ENCODE results near the gene NHLRC1.
"Not testable (repeated sequence)": the region's sequence is repeated elsewhere in the genome, so short reads cannot be mapped to it uniquely, and the experiment has no call there.

Gene NHLRC1

DNA sequence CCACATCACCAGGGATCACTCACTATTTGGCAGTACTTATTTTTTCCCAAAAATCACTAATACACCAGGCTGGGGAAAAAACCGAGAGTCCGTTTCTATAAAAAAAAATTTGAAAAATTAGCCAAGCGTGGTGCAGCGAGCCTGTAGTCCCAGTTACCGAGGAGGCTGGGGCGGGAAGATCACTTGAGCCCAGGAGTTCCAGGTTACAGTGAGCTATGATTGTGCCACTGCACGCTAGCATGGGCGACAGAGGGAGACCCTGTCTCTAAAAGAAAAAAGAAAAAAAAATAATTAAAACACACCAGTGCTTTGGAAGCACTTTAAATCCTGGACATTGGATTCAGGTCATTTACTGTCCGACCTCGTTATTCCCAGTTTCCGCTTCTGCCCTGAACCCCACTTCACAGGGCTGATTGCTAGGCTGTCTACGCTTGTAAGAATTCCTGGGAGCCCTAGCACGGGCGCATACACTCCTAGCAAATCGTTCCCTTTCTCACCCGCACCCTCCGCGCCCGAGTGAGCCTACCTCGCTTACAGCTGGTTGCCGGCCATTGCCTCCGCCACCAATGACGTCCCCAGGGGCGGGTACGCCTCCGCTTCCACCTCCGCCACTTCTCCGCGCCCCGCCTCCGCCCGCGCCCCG lies 32.2 kb upstream of the NHLRC1 start, which contains the start of gene TPMT:
TPMT (minus strand) TSS at position 571 of the 643 bp plus-strand sequence. CDS start 5,950 bp downstream, outside the sequence.
- Histone ChIP-seq H3K9ac (ENCODE audit: low read length in 2 of 2) (peak within 1 kb of the TSS; percentile 78 to 95), H3K27ac (ENCODE audit: low read length) (peak within 1 kb of the TSS; percentile 60), H3K4me1 (ENCODE audit: control insufficient read depth, insufficient read depth, low read length) (peaks cover 12% of the 10 kb centered on the region), H3K9me3 (ENCODE audit: control insufficient read depth in 2 of 2, low read length in 2 of 2) (no peaks in the 10 kb centered on the region), H3K4me3 (ENCODE audit: low read length in 2 of 2) (peak within 1 kb of the TSS; percentile 87 to 92), H3K36me3 (ENCODE audit: control insufficient read depth in 2 of 2, insufficient read depth in 2 of 2, low read length in 2 of 2) (peaks cover 0 to under 1% of the 10 kb centered on the region in 2 donors), H3K27me3 (ENCODE audit: control insufficient read depth in 1 of 2, insufficient read depth in 2 of 2, low read length in 2 of 2) (no peaks in the 10 kb centered on the region)

DNA sequence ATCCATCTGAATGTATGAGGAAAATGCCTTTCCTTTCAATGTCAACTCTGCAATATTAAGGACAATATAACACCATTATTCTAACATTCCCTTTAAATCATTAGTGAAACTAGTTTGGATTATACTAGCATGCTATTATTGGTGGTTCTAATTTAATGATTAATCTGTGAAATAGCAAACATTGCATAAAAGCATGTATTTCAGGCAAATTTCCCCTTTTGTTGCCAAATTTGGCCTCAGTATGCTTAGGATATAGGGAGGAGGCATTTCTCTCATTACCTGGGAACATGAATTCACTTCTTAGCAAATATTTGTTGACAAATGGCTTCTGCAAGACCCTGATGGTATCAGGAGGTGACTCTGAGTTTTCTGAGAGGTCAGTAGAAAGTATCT lies 30.8 kb upstream of the NHLRC1 start:
- Histone ChIP-seq H3K9me3 (ENCODE audit: control insufficient read depth in 2 of 2, low read length in 2 of 2) (no peaks in the 10 kb centered on the region), H3K36me3 (ENCODE audit: control insufficient read depth in 2 of 2, insufficient read depth in 2 of 2, low read length in 2 of 2) (peaks cover 0 to 3% of the 10 kb centered on the region in 2 donors), H3K9ac (ENCODE audit: low read length in 2 of 2) (no peak overlapping the region), H3K4me1 (ENCODE audit: control insufficient read depth, insufficient read depth, low read length) (peaks cover 12% of the 10 kb centered on the region), H3K4me3 (ENCODE audit: low read length in 2 of 2) (no peak overlapping the region), H3K27me3 (ENCODE audit: control insufficient read depth in 1 of 2, insufficient read depth in 2 of 2, low read length in 2 of 2) (no peaks in the 10 kb centered on the region), H3K27ac (ENCODE audit: low read length) (no peak overlapping the region)

DNA sequence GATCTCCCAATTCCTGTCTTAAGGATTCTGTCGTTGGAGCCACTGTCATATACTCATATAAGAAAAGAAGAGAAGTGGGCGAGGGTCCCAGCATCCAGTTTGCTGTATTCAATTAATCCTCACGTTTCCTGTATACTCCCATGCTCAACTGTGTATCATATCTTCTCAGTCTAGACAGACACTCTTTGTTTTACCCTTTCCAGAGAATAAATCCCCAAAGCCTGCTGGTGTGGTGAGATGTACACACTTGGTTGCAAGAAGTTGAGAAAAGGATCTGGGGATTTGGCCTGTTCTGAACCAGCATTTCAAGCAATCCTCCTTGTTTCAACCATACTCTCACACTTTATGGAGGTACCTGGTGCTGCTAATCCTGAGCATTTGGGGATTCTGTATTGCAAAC lies 29.3 kb upstream of the NHLRC1 start:
- peaks cover 12% of the 10 kb centered on the region for H3K4me1 ChIP-seq (ENCODE audit: control insufficient read depth, insufficient read depth, low read length)
- H3K27ac ChIP-seq (ENCODE audit: low read length) = no peak overlapping the region
- H3K27me3 ChIP-seq (ENCODE audit: control insufficient read depth in 1 of 2, insufficient read depth in 2 of 2, low read length in 2 of 2) = no peaks in the 10 kb centered on the region
- no peaks in the 10 kb centered on the region for H3K9me3 ChIP-seq (ENCODE audit: control insufficient read depth in 2 of 2, low read length in 2 of 2)
- H3K9ac ChIP-seq (ENCODE audit: low read length in 2 of 2) = no peak overlapping the region
- no peak overlapping the region for H3K4me3 ChIP-seq (ENCODE audit: low read length in 2 of 2)
- peaks cover 0 to 3% of the 10 kb centered on the region in 2 donors for H3K36me3 ChIP-seq (ENCODE audit: control insufficient read depth in 2 of 2, insufficient read depth in 2 of 2, low read length in 2 of 2)

DNA sequence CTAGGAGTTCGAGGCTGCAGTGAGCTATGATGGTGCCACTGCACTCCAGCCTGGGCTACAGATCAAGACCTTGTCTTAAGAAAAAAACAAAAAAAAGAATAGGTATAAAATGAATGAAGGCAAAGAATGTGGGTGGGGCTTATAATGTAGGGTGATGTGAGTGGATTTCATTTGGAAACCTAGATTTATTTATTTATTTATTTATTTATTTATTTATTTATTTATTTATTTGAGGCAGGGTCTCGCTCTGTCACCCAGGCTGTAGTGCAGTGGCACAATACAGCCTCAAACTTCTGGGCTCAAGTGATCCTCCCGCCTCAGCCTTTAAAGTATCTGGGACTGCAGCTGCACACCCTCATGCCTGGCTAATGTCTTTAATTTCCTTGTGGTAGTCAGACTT lies 28.9 kb upstream of the NHLRC1 start:
- H3K9ac ChIP-seq (ENCODE audit: low read length in 2 of 2); H3K4me3 ChIP-seq (ENCODE audit: low read length in 2 of 2); H3K9me3 ChIP-seq (ENCODE audit: control insufficient read depth in 2 of 2, low read length in 2 of 2); H3K27me3 ChIP-seq (ENCODE audit: control insufficient read depth in 1 of 2, insufficient read depth in 2 of 2, low read length in 2 of 2); H3K36me3 ChIP-seq (ENCODE audit: control insufficient read depth in 2 of 2, insufficient read depth in 2 of 2, low read length in 2 of 2); H3K27ac ChIP-seq (ENCODE audit: low read length): not testable (repeated sequence)
- H3K4me1 ChIP-seq (ENCODE audit: control insufficient read depth, insufficient read depth, low read length) = peaks cover 12% of the 10 kb centered on the region

DNA sequence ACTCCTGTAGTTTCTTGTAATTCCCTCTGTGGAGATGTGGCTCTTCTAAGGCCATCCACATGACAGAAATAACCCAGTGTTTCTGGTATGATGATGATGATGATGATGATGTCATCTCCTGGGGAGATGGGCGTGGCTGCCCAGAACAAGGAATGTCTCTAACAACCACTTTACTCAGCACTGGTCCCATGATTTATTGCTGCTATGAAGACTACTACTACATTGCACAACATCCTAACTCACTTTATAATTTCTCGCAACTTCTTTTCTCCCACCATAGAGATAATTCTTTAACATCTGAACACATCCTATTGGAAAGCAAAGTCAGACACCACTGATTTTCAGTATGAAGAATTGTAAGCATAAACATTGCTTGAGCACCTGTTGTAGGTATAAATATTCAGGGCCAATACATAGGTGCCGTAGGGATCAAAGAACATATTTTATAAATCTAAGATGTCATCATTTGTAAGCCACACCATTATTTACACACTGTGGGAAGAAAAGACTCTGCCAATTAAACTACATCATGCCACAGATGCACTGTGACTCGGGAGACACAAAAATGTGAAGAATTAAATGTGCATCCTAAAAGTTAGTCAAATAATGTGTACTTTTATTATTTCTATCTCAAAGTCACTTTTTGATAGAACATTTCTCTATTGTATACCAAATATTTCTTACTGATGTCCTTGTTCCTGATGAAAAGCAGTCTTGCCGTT lies 26.0 kb upstream of the NHLRC1 start:
- Histone ChIP-seq H3K27me3 (ENCODE audit: control insufficient read depth in 1 of 2, insufficient read depth in 2 of 2, low read length in 2 of 2) (no peaks in the 10 kb centered on the region), H3K36me3 (ENCODE audit: control insufficient read depth in 2 of 2, insufficient read depth in 2 of 2, low read length in 2 of 2) (peaks cover 3% of the 10 kb centered on the region in 2 donors), H3K4me1 (ENCODE audit: control insufficient read depth, insufficient read depth, low read length) (no peaks in the 10 kb centered on the region), H3K9ac (ENCODE audit: low read length in 2 of 2) (no peak overlapping the region), H3K9me3 (ENCODE audit: control insufficient read depth in 2 of 2, low read length in 2 of 2) (no peaks in the 10 kb centered on the region), H3K4me3 (ENCODE audit: low read length in 2 of 2) (no peak overlapping the region), H3K27ac (ENCODE audit: low read length) (no peak overlapping the region)

DNA sequence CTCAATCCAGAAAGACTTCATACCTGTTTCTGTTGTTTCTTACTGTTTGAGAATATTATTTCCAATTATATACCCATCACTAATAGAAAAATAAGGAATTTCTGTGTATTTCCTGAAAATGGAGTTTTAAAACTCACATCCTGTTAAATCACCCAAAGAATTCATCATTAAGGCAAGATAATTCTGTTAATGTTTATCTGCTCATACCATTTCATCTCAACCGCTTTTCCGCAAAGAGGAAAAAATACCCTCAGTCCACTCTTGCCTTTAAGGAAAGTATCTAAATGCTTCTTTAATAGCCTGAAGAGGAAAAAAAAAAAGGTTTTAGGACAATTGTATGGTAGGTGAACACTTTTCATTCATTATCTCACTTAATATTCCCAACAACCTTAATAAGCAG lies 25.1 kb upstream of the NHLRC1 start:
- peaks cover 3 to 9% of the 10 kb centered on the region in 2 donors for H3K36me3 ChIP-seq (ENCODE audit: control insufficient read depth in 2 of 2, insufficient read depth in 2 of 2, low read length in 2 of 2)
- H3K9ac ChIP-seq (ENCODE audit: low read length in 2 of 2) = no peak overlapping the region
- H3K27ac ChIP-seq (ENCODE audit: low read length) = no peak overlapping the region
- no peaks in the 10 kb centered on the region for H3K4me1 ChIP-seq (ENCODE audit: control insufficient read depth, insufficient read depth, low read length)
- H3K4me3 ChIP-seq (ENCODE audit: low read length in 2 of 2) = no peak overlapping the region
- H3K27me3 ChIP-seq (ENCODE audit: control insufficient read depth in 1 of 2, insufficient read depth in 2 of 2, low read length in 2 of 2) = no peaks in the 10 kb centered on the region
- H3K9me3 ChIP-seq (ENCODE audit: control insufficient read depth in 2 of 2, low read length in 2 of 2) = no peaks in the 10 kb centered on the region

DNA sequence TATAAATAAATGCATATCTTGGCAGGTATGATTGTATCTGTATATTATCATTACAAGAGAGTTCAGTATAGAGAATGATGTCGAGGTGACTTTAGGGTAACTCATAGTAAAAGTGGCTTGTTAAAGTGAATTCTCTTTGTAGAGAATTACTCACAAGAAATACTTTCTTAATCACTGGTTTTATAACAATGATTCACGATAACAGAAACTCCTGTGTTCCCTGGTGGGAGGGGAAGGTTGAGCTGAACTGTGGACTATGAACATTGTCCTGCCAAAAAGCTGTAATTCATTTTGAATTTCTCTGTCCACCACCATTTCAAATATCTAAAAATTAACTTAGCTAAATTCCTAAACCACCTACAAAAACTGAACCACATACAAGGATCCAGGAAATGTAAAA lies 24.7 kb upstream of the NHLRC1 start:
- no peak overlapping the region for H3K9ac ChIP-seq (ENCODE audit: low read length in 2 of 2)
- no peak overlapping the region for H3K4me3 ChIP-seq (ENCODE audit: low read length in 2 of 2)
- H3K4me1 ChIP-seq (ENCODE audit: control insufficient read depth, insufficient read depth, low read length) = no peaks in the 10 kb centered on the region
- H3K36me3 ChIP-seq (ENCODE audit: control insufficient read depth in 2 of 2, insufficient read depth in 2 of 2, low read length in 2 of 2) = peaks cover 5 to 12% of the 10 kb centered on the region in 2 donors
- no peaks in the 10 kb centered on the region for H3K9me3 ChIP-seq (ENCODE audit: control insufficient read depth in 2 of 2, low read length in 2 of 2)
- H3K27ac ChIP-seq (ENCODE audit: low read length) = no peak overlapping the region
- no peaks in the 10 kb centered on the region for H3K27me3 ChIP-seq (ENCODE audit: control insufficient read depth in 1 of 2, insufficient read depth in 2 of 2, low read length in 2 of 2)

DNA sequence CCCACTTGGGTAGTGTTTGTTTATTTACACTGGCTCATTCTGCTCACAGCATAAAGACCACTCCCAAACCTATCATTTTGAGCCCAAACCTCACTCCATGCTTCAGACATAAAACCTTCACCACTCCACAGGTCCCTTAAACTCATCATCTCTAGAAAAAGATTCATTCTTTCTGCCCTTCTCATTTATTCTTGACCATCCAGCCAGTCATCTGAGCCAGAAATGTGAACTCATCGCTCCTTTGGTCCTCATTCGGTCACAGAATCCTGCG lies 20.0 kb upstream of the NHLRC1 start:
- no peak overlapping the region for H3K9ac ChIP-seq (ENCODE audit: low read length in 2 of 2)
- no peak overlapping the region for H3K4me3 ChIP-seq (ENCODE audit: low read length in 2 of 2)
- H3K4me1 ChIP-seq (ENCODE audit: control insufficient read depth, insufficient read depth, low read length) = no peaks in the 10 kb centered on the region
- peaks cover 13 to 18% of the 10 kb centered on the region in 2 donors for H3K36me3 ChIP-seq (ENCODE audit: control insufficient read depth in 2 of 2, insufficient read depth in 2 of 2, low read length in 2 of 2)
- H3K9me3 ChIP-seq (ENCODE audit: control insufficient read depth in 2 of 2, low read length in 2 of 2) = no peaks in the 10 kb centered on the region
- H3K27me3 ChIP-seq (ENCODE audit: control insufficient read depth in 1 of 2, insufficient read depth in 2 of 2, low read length in 2 of 2) = no peaks in the 10 kb centered on the region
- H3K27ac ChIP-seq (ENCODE audit: low read length) = no peak overlapping the region

DNA sequence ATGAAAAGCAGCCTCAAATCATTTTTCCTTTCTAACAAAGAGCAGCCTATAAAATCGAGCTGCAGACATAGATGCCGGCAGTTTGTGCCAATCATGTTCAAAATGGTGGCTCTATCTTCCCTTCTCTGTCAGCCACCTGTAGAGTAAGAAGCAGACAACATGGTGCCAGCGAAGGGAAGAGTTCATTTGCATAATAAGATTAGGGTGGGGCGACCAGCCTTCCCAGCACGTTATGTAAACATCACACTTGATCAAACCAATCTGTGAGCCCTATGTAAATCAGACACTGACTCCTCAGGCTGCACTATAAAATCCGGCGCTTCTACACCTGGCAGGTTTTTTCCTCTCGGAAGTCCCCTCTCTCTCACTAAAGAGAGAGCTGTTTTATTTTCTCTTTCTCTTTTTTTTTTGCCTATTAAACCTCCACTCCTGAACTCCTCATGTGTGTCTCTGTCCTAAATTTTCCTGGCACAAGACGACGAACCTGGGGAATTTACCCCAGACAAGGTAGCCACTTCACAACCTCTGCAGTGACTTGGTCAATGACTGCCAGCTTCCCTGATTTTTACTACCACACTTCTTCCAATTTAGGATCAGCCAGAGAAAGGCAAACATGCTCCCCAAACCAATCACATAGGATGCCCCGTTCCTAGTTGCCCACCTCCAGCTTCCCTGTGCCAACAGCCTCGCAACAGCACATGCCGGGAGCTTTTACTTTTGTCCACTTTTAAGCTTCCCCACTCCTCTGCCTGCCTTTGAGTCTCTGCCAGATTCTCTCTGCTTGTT lies 19.5 kb upstream of the NHLRC1 start:
- H3K9ac ChIP-seq (ENCODE audit: low read length in 2 of 2) = no peak overlapping the region
- H3K4me3 ChIP-seq (ENCODE audit: low read length in 2 of 2) = no peak overlapping the region
- no peaks in the 10 kb centered on the region for H3K27me3 ChIP-seq (ENCODE audit: control insufficient read depth in 1 of 2, insufficient read depth in 2 of 2, low read length in 2 of 2)
- H3K36me3 ChIP-seq (ENCODE audit: control insufficient read depth in 2 of 2, insufficient read depth in 2 of 2, low read length in 2 of 2) = peaks cover 13 to 18% of the 10 kb centered on the region in 2 donors
- no peaks in the 10 kb centered on the region for H3K9me3 ChIP-seq (ENCODE audit: control insufficient read depth in 2 of 2, low read length in 2 of 2)
- no peak overlapping the region for H3K27ac ChIP-seq (ENCODE audit: low read length)
- no peaks in the 10 kb centered on the region for H3K4me1 ChIP-seq (ENCODE audit: control insufficient read depth, insufficient read depth, low read length)

DNA sequence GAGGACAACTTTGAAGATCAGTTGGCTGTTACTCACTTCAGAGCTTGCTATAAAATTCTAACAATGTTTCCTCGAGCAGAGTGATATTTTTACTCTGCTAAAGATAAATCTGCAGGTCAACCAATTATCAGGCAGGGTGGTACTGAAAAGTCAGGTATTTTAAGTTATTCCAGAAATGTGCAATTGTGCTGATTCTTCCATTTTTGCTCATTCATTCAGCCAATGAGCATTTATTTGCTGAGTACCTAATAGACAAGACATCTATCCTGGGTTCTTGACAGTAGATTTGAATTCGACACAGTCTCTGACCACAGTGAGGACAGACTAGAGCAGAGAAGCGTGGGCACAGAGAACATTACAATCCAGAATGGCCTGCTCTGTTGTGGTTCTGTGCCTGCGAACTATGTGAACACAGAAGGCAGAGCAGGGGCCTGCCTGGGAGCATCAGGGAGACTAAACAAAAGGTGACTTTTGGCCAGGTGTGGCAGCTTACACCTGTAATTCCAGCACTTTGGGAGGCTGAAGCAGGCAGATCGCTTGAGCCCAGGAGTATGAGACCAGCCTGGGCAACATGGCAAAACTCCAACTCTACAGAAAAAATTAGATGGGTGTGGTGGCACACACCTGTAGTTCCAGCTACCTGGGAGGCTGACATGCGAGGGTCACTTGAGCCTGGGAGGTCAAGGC lies 17.6 kb upstream of the NHLRC1 start:
- Histone ChIP-seq H3K4me3 (ENCODE audit: low read length in 2 of 2) (no peak overlapping the region), H3K4me1 (ENCODE audit: control insufficient read depth, insufficient read depth, low read length) (no peaks in the 10 kb centered on the region), H3K27ac (ENCODE audit: low read length) (no peak overlapping the region), H3K9ac (ENCODE audit: low read length in 2 of 2) (no peak overlapping the region), H3K36me3 (ENCODE audit: control insufficient read depth in 2 of 2, insufficient read depth in 2 of 2, low read length in 2 of 2) (peaks cover 13 to 19% of the 10 kb centered on the region in 2 donors), H3K9me3 (ENCODE audit: control insufficient read depth in 2 of 2, low read length in 2 of 2) (no peaks in the 10 kb centered on the region), H3K27me3 (ENCODE audit: control insufficient read depth in 1 of 2, insufficient read depth in 2 of 2, low read length in 2 of 2) (no peaks in the 10 kb centered on the region)

All from stomach smooth muscle (tissue), 2 donors.